Common myeloid progenitor, CD34-positive (primary cell): ENCODE results near the gene OR6S1.

Experiments
- CTCF ChIA-PET: fragments of 350-600 bp; sonication (Branson Sonifier 250); formaldehyde crosslinking; loops from one replicate; lab custom pipeline; 2021; ENCODE audit warnings: antibody characterized with exemption; lab: Charles Lee
- POLR2A ChIA-PET: fragments of 350-600 bp; sonication (Branson Sonifier 250); formaldehyde crosslinking; loops from one replicate; lab custom pipeline; 2021; ENCODE audit warnings: antibody characterized with exemption; lab: Charles Lee
- DNase-seq, 3 donors: peaks; one replicate each; pipeline versions ENCODE4 v3.0.0 to v3.0.0-alpha.2; 2013
- H3K27ac ChIP-seq, 2 experiments: 1 replicate in 1 of 2; 2 replicates in 1 of 2; pipeline ENCODE4 v1.7.0; 2013; ENCODE audit warnings: inconsistent platforms in 2 of 2, low read length in 2 of 2, mild to moderate bottlenecking in 2 of 2, low read depth in 1 of 2, moderate library complexity in 1 of 2; ENCODE audit not compliant: severe bottlenecking in 2 of 2, insufficient read depth in 1 of 2, poor library complexity in 1 of 2
- H3K27me3 ChIP-seq, 5 experiments: replicated peaks in 2 of 5; 1 replicate in 3 of 5; 2 replicates in 2 of 5; pipeline versions ENCODE4 v1.6.1 to v1.7.0; 2013; ENCODE audit warnings: low read length in 4 of 5, mild to moderate bottlenecking in 2 of 5, moderate library complexity in 2 of 5, inconsistent platforms in 1 of 5; ENCODE audit not compliant: insufficient read depth in 5 of 5, control insufficient read depth in 4 of 5
- H3K36me3 ChIP-seq, 4 experiments: 1 replicate in 2 of 4; 2 replicates in 2 of 4; pipeline versions ENCODE4 v1.6.1 to v1.7.0; 2013; ENCODE audit warnings: low read length in 3 of 4, control low read depth in 1 of 4, mild to moderate bottlenecking in 1 of 4; ENCODE audit not compliant: control insufficient read depth in 4 of 4, insufficient read depth in 4 of 4
- H3K4me1 ChIP-seq, 4 experiments: 1 replicate in 3 of 4; 2 replicates in 1 of 4; pipeline versions ENCODE4 v1.6.1 to v1.7.1; 2013; ENCODE audit warnings: low read length in 3 of 4, mild to moderate bottlenecking in 3 of 4, control low read depth in 1 of 4, inconsistent platforms in 1 of 4, moderate library complexity in 1 of 4; ENCODE audit not compliant: control insufficient read depth in 4 of 4, insufficient read depth in 4 of 4; ENCODE audit errors: control extremely low read depth in 1 of 4
- H3K4me3 ChIP-seq, 7 experiments: 1 replicate in 4 of 7; 2 replicates in 3 of 7; pipeline versions ENCODE4 v1.5.1 to v1.7.0; 2013; ENCODE audit warnings: mild to moderate bottlenecking in 7 of 7, low read length in 6 of 7, moderate library complexity in 6 of 7, inconsistent platforms in 2 of 7, low read depth in 2 of 7, control low read depth in 1 of 7; ENCODE audit not compliant: insufficient read depth in 4 of 7, control insufficient read depth in 1 of 7; ENCODE audit errors: extremely low read depth in 1 of 7
- H3K9me3 ChIP-seq, 5 experiments: 1 replicate in 4 of 5; 2 replicates in 1 of 5; pipeline versions ENCODE4 v1.6.1 to v1.7.1; 2013; ENCODE audit warnings: low read length in 4 of 5, mild to moderate bottlenecking in 2 of 5, inconsistent platforms in 1 of 5, low read depth in 1 of 5, moderate library complexity in 1 of 5; ENCODE audit not compliant: control insufficient read depth in 4 of 5, insufficient read depth in 2 of 5; ENCODE audit errors: control extremely low read depth in 1 of 5
- WGBS: methylation state at CpG from one replicate; pipeline ENCODE4 v1.1.5; 2013; ENCODE audit not compliant: insufficient coverage; 5-methylcytosine and 5-hydroxymethylcytosine counted together

The OR6S1 gene

GRCh38 chr14:20681348-20682126 is 40.0 kb upstream of the OR6S1 start:
- CTCF ChIA-PET = interaction anchor here (0.8 to 9.0 kb wide), 13 partner anchors 9 to 176 kb away, joined by 3 to 73 read pairs (median 6); no protein-coding TSS in a partner anchor
- DNase-seq = peak; percentile 88 to 94 (median 93)
- POLR2A ChIA-PET = interaction anchor here (0.5 to 1.2 kb wide), 3 partner anchors 18 to 338 kb away, joined by 3 to 6 read pairs (median 3); partner anchors contain the start of gene PARP2
- 0% methylated on average over 22 of the region's 25 CpGs for WGBS
- Histone ChIP-seq H3K9me3 (no peaks in the 10 kb centered on the region), H3K36me3 (no peaks in the 10 kb centered on the region), H3K27me3 (no peaks in the 10 kb centered on the region), H3K27ac (peak overlapping the region in 1 of 2 experiments; percentile 67), H3K4me1 (peaks cover 24 to 50% (median 41%) of the 10 kb centered on the region in 4 experiments), H3K4me3 (peak overlapping the region; percentile 72 to 99 (median 89))

GRCh38 chr14:20680843-20681347 is 39.4 kb upstream of the OR6S1 start:
- Histone ChIP-seq H3K36me3 (no peaks in the 10 kb centered on the region), H3K9me3 (no peaks in the 10 kb centered on the region), H3K4me1 (peaks cover 24 to 50% (median 41%) of the 10 kb centered on the region in 4 experiments), H3K27ac (peak overlapping the region in 1 of 2 experiments; percentile 67), H3K4me3 (peak overlapping the region in 6 of 7 experiments; percentile 84 to 99 (median 89)), H3K27me3 (no peaks in the 10 kb centered on the region)
- WGBS = 8% methylated on average over 7 of the region's 7 CpGs
- DNase-seq = no peak
- ChIA-PET POLR2A (interaction anchor here (0.6 to 1.2 kb wide), 2 partner anchors 18 to 338 kb away, joined by 3 read pairs; partner anchors contain the start of gene PARP2), CTCF (interaction anchor here (0.6 to 9.0 kb wide), 13 partner anchors 10 to 196 kb away, joined by 3 to 73 read pairs (median 6); no protein-coding TSS in a partner anchor)

- no peak overlapping the region for H3K27ac ChIP-seq
- H3K9me3 ChIP-seq = no peaks in the 10 kb centered on the region
- peak overlapping the region in 3 of 7 experiments; percentile 84 to 98 (median 87) for H3K4me3 ChIP-seq
- no peaks in the 10 kb centered on the region for H3K27me3 ChIP-seq
- 75% methylated on average over 6 of the region's 8 CpGs for WGBS
- no peak for DNase-seq
- ChIA-PET POLR2A (interaction anchor here (1.2 kb wide), 1 partner anchor 337 kb away, joined by 3 read pairs; the partner anchor contains the start of gene PARP2), CTCF (interaction anchor here (0.6 to 9.0 kb wide), 8 partner anchors 11 to 197 kb away, joined by 3 to 73 read pairs (median 20); no protein-coding TSS in a partner anchor)
- H3K36me3 ChIP-seq = no peaks in the 10 kb centered on the region
- H3K4me1 ChIP-seq = peaks cover 23 to 49% (median 41%) of the 10 kb centered on the region in 4 experiments
These were observed 38.9 kb upstream of the OR6S1 start for GRCh38 chr14:20680363-20680762.

GRCh38 chr14:20679907-20680306 is 38.4 kb upstream of the OR6S1 start:
- Histone ChIP-seq H3K27ac (no peak overlapping the region), H3K27me3 (no peaks in the 10 kb centered on the region), H3K4me3 (peak overlapping the region in 1 of 7 experiments; percentile 84), H3K36me3 (no peaks in the 10 kb centered on the region), H3K4me1 (peaks cover 18 to 45% (median 37%) of the 10 kb centered on the region in 4 experiments), H3K9me3 (no peaks in the 10 kb centered on the region)
- ChIA-PET POLR2A (interaction anchor here (1.2 kb wide), 1 partner anchor 337 kb away, joined by 3 read pairs; the partner anchor contains the start of gene PARP2), CTCF (interaction anchor here (0.6 to 9.0 kb wide), 9 partner anchors 11 to 409 kb away, joined by 3 to 73 read pairs (median 14); no protein-coding TSS in a partner anchor)
- WGBS = no CpG with 5 or more reads among the region's 1 CpG
- no peak for DNase-seq

- ChIA-PET CTCF (interaction anchor here (1.3 to 7.6 kb wide), 4 partner anchors 11 to 17 kb away, joined by 4 to 39 read pairs (median 8); no protein-coding TSS in a partner anchor), POLR2A (no interaction called here)
These were observed 34.6 kb upstream of the OR6S1 start for GRCh38 chr14:20676072-20676471.

GRCh38 chr14:20675669-20676068 is 34.2 kb upstream of the OR6S1 start:
- H3K36me3 ChIP-seq = no peaks in the 10 kb centered on the region
- no peaks in the 10 kb centered on the region for H3K27me3 ChIP-seq
- H3K4me1 ChIP-seq = peaks cover 5 to 12% (median 12%) of the 10 kb centered on the region in 4 experiments
- ChIA-PET POLR2A (no interaction called here), CTCF (interaction anchor here (1.3 to 7.6 kb wide), 4 partner anchors 10 to 17 kb away, joined by 4 to 39 read pairs (median 8); no protein-coding TSS in a partner anchor)
- H3K9me3 ChIP-seq = no peaks in the 10 kb centered on the region
- no peak overlapping the region for H3K27ac ChIP-seq
- DNase-seq = no peak
- WGBS = 100% methylated on average over 2 of the region's 2 CpGs
- H3K4me3 ChIP-seq = no peak overlapping the region

More at GRCh38 chr14:20676072-20676471, 34.6 kb upstream of the OR6S1 start:
- Histone ChIP-seq H3K27me3 (no peaks in the 10 kb centered on the region), H3K9me3 (no peaks in the 10 kb centered on the region), H3K27ac (no peak overlapping the region), H3K4me3 (no peak overlapping the region), H3K4me1 (peaks cover 9 to 16% (median 16%) of the 10 kb centered on the region in 4 experiments), H3K36me3 (no peaks in the 10 kb centered on the region)
- WGBS = 100% methylated on average over 2 of the region's 2 CpGs
- no peak for DNase-seq
